Epithelial cell of esophagus (primary cell): ENCODE results near the gene OPRL1.

Source experiments
- DNase-seq: peaks from one replicate; pipeline ENCODE4 v3.0.0; 2010; ENCODE audit warnings: low read depth
- H3K4me3 ChIP-seq: 2 replicates; pipeline ENCODE4 v1.5.1; 2011; ENCODE audit warnings: mild to moderate bottlenecking, low read length, control low read depth
- TF ChIP-seq, protein P1 (sequence below): IDR thresholded peaks from 2 replicates; pipeline ENCODE4 v1.5.1; 2011; ENCODE audit warnings: low read depth, mild to moderate bottlenecking, low read length, control low read depth, inconsistent platforms; ENCODE audit not compliant: insufficient read depth; ENCODE audit errors: missing control alignments

OPRL1 gene

DNA sequence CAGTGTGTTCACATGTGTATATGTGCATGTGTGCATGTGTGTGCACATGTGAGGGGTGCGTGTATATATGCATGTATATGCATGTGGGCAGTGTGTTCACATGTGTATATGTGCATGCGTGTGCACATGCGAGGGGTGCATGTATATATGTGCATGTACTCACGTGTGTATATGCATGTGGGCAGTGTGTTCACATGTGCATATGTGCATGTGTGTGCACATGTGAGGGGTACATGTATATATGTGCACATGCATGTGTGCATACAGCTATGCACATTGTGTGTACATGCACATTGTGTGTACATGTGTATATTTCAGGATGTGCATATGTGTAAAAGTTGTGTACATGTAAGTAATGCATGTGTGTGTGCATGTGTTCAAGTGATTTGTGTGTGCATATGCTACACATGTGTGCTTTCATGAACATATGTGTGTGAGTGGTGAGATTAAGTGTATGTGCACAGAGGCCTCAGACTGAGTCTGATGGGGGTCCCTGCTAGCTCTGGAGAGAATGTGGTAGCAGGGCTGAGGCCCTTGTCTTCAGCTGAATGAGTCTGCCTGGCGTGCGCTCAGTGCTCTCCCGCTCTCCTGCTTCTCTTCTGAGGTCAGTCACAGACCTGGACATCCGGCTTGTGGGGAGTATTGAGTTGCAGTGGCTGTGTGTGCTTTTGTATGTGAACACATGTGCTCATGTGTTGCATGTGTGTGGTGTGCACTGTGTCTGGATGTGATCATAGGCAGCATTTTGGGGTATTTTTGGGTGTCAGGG is 64.4 kb downstream of the OPRL1 start:
- TF ChIP-seq, protein P1, sequence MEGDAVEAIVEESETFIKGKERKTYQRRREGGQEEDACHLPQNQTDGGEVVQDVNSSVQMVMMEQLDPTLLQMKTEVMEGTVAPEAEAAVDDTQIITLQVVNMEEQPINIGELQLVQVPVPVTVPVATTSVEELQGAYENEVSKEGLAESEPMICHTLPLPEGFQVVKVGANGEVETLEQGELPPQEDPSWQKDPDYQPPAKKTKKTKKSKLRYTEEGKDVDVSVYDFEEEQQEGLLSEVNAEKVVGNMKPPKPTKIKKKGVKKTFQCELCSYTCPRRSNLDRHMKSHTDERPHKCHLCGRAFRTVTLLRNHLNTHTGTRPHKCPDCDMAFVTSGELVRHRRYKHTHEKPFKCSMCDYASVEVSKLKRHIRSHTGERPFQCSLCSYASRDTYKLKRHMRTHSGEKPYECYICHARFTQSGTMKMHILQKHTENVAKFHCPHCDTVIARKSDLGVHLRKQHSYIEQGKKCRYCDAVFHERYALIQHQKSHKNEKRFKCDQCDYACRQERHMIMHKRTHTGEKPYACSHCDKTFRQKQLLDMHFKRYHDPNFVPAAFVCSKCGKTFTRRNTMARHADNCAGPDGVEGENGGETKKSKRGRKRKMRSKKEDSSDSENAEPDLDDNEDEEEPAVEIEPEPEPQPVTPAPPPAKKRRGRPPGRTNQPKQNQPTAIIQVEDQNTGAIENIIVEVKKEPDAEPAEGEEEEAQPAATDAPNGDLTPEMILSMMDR, result no peak
- DNase-seq, result no peak
- H3K4me3 ChIP-seq, result no peak overlapping the region

DNA sequence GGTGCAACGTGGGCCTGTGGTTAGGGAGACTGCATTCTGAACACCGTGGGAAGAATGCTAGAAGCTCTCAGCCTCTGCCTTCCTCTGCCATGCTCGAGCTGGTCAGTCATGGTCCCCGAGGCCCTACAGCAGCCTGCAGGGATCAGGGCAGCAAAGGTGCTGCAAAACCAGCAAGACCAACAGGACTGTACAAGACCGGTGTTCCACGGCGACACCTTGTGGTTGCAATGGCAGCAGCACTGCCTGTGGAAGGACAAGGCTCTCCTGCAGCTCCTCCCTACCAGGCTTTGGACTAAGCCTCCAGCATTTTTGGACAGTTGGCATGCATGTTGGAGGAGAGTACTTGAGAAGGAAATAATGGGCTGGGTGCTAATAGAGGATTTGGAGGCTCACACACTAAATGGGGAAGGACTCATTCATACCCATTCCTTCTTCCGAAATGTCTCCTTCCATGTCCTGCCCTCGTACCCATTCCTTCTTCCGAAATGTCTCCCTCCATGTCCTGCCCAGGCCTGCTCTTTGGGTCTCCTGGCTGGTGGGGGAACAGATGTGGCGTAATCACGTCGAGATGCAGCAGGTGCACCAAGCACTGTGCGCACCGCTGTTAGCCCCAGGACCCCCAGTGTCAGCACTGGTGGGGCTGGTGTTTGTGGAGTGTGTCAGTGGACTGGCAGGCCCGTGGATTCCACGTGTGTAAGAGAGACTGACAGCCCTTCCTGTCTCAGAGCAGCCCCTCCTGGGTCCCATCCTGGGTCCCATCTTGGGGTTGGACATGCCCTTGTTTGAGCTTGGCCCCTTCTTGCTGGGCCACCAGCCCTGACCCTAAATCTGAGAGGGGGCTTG is 65.8 kb downstream of the OPRL1 start:
- H3K4me3 ChIP-seq, result no peak overlapping the region
- DNase-seq, result no peak
- TF ChIP-seq, protein P1, result peak; percentile 15

DNA sequence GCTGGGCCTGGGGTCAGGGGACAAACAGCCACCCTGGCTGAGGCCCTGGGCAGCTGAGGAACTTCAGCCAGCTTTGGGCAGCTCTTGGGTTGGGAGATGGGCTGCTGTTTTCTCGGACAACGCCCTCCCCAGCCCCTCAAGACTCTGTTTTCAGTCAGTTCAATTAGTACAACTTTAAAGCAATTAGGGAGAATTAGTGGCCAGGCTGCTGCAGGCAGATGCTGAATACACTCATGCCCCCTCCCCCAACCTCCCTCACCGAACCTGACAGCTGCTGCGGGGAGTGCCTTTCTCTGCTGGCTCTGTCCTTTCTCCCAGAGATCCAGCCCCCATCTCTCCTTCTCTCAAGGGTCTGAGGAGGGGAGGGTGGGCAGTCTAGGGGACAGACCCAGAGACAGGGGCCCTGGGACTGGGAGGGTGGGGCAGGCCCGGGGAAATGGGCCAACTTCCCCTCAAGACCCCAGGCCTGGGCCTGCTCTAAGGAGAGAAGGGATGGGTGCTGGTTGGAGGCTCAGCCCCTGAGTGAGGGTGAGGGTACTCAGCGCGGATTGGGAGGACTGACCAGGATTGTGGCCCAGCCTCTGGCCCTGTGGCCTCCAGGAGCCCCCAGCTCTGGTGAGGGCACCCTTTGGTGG is 66.5 kb downstream of the OPRL1 start:
- TF ChIP-seq, protein P1, result no peak
- DNase-seq, result no peak
- no peak overlapping the region for H3K4me3 ChIP-seq

DNA sequence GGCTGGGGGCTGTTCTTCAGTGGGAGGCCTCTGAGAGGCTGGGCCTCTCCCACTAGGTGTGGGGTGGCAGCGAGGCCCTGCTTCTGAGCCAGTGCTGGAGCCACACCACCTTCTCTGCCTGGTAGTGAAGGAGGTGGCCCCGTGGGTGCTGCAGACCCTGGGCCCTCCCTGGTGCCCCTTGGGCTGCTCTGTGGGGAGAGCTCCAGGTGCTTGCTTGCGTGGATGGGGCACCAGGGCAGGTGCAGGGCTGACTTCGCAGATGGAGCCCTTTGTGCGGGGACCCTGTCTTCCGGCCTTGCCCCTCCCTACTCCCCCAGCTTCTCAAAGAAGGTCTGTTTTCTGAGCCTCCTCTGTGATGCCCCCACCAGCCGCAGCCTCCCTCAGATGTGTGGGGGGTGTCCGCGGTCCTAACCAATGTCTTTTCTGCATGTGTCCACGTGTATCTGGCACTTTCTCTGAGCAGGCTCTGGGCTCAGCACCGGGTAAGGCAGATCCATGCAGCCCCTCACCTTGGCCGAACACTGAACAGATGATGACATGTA is 67.1 kb downstream of the OPRL1 start:
- TF ChIP-seq, protein P1, result no peak
- no peak for DNase-seq
- H3K4me3 ChIP-seq, result no peak overlapping the region

DNA sequence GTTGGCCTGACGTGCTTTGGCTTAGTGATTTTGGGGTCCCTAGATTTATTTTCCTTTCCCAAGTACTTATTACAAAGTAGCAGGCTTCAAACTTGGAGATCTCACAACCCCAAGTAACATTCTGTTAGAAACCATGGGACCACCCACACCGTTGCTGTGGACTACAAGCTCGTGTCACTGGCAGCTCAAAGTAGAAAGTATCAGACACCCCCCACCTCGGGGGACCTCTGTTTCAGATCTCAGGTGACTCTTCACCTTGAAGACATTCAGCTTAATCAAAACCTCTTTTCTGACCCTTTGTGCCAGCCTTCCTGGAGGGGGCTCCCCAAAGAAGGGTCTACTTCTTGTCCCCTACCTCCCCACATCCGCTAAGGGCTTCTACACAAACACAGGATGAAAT is 68.7 kb downstream of the OPRL1 start:
- no peak for DNase-seq
- no peak overlapping the region for H3K4me3 ChIP-seq
- TF ChIP-seq, protein P1, result no peak

DNA sequence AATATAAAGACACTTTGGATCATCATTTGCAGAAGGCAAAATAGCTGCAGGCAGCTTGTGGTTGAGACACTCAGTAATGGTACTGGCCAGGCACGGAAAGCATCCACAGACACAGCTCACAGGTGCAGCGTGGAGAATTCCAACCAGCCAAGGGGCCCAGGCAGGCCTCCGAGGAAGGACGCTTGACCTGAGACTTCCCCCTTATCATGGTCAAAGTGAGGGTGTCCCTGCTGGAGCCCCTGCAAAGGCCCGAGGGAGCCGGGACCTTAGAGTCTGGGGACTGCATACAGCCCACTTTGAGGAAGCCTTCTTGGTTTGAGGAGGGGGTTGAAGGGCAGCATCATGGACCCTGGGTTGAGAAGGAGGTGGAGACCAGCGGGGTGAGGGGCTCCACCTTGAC is 69.3 kb downstream of the OPRL1 start:
- no peak overlapping the region for H3K4me3 ChIP-seq
- TF ChIP-seq, protein P1, result no peak
- DNase-seq, result no peak
